ENCODE results near the gene TECPR1.

Gene TECPR1

GRCh38 chr7:98249106-98249505 is 2.9 kb downstream of the TECPR1 start:
- DNase-seq (ENCODE audit: low read depth), result no peak

DNA sequence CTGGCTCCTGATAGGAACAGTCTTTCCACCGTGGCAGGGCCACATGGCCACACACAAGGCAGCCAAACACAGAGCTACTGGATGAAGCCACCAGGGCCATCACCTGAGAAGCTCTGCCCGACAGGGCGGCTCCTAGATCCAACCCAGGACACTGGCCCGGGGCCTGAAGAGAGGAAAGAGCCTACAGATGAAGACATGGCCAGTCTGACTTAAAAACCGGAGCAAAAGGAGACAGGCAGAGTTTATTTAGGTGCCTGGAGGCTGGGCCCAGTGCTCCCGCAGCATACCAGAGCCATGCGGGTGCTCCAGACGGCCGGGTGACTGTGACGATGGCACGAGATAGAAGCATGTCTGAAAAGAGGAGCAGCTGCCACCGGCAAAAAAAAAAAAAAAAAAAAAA is 3.9 kb downstream of the TECPR1 start:
- DNase-seq (ENCODE audit: low read depth), result no peak

GRCh38 chr7:98244871-98245270 is 7.2 kb downstream of the TECPR1 start:
- no peak for DNase-seq (ENCODE audit: low read depth)

DNA sequence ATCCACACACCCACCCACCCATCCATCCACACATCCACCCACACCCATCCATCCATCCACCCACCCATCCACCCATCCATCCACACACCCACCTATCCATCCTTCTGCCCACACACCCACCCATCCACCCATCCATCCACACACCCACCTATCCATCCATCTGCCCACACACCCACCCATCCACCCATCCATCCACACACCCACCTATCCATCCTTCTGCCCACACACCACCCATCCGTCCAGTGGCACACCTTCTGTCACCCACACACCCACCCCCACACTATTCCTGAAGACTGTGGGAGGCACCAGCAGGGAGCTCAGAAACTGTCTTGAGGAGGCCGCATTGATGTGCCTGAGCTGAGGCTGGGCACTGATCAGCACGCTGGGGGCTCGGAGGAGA is 9.1 kb downstream of the TECPR1 start:
- no peak for DNase-seq (ENCODE audit: low read depth)

DNA sequence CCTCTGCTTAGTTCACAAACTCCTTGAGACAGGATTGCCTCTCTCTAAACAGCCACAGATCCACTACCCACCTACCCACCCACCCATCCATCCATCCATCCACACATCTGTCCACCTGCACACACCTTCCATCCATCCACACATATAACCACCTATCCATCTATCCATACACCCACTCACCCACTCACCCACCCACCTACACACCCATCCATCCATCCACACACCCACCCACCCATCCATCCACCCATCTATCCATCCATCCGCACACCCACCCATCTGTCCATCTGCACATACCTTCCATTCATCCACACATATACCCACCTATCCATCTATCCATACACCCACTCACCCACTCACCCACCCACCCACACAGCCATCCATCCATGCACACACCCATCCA is 9.7 kb downstream of the TECPR1 start:
- DNase-seq (ENCODE audit: low read depth), result no peak

- no peak for DNase-seq (ENCODE audit: low read depth)
These were observed 10.3 kb downstream of the TECPR1 start for GRCh38 chr7:98241674-98242241.

- no peak for DNase-seq (ENCODE audit: low read depth)
These were observed 10.9 kb downstream of the TECPR1 start for GRCh38 chr7:98240961-98241673.

- DNase-seq (ENCODE audit: low read depth), result no peak
These were observed 13.1 kb downstream of the TECPR1 start for GRCh38 chr7:98238976-98239375.

DNA sequence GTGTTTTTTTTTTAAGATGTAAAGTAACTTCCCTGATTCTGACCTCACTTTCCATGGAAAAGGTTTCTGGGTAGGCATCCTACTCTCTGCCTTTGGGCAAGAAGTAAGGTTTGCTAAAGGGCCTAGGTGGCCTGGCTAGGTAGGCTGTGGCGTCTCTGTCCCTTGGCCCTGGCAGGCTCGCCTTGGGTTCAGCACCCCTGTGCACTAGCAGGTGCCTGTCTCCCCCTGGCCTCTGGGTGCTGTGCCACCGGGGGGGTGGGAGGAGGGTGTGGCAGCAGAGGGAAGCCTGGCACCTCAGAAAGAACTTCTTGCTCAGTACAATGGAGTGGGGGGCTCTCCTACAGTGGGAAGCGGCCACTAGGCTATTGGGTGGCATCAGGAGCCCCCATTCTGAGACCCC is 14.0 kb downstream of the TECPR1 start:
- DNase-seq (ENCODE audit: low read depth), result no peak

DNA sequence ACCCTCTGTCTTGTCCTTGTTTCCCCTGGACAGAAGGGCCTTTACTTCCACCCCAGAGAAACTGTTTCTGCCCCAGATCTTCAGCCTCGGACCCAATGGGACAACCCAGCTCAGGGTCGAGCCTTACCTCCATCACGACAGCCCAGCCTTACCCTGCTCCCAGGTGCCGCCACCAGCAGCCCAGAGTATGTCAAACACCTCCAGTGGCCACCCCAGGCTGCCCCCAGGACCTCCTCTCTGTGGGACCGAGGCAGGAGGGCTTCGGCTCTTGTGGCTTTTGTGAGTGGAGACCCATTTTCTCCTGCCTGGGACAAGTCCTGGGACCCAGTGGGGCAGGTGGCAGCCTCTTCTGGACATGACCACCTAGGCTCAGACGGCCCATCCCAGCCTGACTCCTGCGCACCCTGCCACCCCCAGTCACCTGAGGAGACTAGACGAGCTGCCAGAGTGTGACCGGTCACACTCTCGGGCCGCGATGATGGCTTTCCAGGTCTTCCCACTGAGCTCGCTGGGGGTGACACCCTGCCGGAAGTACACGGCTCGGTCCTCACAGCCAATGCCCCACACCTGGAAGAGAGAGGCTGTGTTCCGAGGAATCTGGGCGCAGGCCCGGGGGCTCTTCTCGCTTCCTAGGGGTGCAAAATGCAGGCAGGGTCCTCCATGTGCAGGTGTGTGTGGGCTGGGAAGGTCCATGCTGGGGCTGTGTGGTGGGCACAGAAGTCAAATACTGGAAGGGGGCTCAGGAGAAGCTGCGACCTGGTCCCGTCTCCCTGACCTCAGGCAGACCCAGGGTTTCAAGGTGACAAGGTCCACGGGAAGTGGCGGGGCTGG is 15.5 kb downstream of the TECPR1 start:
- DNase-seq (ENCODE audit: low read depth), result no peak

GRCh38 chr7:98235901-98236300 is 16.1 kb downstream of the TECPR1 start:
- no peak for DNase-seq (ENCODE audit: low read depth)

DNA sequence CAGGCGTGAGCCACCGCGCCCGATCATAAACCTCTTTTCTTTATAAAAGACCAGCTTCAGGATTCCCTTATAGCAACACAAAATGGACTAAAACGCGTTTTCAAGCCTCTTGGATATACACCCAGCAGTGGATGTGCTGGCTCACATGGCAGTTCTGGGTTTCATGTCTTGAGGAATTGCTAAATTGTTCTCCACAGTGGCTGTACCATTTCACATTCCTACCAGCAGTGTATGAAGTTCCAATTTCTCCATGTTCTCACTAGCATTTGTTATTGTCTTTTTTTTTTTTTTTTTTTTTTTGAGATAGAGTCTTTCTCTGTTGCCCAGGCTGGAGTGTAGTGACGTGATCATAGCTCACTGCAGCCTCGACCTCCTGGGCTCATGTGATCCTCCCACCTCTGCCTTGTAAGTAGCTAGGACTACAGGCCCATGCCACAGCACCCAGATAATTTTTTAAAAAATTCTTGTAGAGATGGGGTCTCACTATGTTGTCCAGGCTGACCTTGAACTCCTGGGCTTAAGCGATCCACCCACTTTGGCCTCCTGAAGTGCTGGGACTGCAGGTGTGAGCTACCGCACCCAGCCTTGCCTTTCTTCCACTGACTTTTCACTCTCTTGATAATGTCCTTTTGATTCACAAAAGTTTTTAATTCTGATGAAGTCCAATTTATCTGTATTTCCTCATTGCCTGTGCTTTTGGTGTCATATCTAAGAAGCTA is 17.4 kb downstream of the TECPR1 start:
- no peak for DNase-seq (ENCODE audit: low read depth)

DNA sequence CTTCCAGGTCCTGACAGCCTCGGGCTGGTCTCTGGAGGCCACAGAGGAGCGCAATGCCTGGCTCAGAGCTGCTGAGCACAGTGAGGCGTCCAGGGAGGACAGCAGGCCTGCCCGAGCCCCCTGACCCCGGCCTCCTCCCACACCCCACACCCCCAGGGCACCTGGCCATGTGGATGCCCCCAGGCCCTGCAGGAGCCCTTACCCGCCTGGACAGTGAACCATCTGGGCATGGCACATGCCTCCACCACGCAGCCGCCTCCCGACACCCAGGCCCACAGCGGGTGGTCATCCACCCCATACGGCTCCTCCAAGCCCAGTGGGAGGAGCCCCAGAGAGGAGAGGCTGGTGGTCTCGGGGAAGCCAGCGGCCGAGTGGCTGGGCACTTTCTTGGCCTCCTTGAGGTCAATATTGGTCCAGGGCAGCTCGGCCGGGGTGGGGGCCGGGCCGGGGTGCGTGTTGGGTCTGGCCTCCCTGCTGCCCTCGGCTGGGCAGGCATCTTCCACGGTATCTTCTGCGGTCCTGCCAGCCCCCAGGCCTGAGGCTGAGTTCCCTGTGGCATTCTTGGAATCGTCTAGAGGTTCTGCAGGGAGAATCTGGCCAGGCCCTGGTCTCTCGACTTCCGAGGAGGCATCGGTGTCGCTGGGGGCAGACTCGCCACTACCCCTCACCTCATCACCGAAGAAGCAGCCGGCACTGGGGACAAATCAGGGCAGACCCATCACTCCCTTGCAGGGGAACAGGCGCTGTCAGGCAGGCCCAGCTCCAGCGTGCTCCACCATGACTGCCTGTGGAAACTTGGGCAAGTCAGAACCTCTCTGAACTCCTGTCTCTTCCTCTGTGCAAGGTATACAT is 18.6 kb downstream of the TECPR1 start:
- DNase-seq (ENCODE audit: low read depth), result no peak

DNA sequence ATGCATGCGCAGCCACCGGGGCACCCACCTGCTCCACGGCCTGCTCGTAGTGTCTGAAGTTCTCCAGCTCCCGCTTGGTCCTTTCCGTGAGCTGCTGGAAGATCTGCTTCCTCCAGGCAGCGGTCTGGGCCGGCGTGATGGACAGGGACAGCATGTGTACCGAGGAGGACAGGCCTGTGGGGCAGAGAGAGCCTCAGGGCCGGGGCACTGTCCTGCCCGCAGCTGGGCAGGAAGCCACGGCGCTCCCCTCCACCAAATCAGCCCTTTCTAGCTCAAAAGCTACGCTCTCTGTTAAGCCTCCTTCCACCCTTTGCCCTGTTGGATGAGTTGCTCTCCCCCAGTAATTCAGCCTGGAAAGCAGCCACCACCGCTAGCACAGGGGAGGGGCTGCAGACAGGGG is 19.2 kb downstream of the TECPR1 start:
- DNase-seq (ENCODE audit: low read depth), result no peak

DNA sequence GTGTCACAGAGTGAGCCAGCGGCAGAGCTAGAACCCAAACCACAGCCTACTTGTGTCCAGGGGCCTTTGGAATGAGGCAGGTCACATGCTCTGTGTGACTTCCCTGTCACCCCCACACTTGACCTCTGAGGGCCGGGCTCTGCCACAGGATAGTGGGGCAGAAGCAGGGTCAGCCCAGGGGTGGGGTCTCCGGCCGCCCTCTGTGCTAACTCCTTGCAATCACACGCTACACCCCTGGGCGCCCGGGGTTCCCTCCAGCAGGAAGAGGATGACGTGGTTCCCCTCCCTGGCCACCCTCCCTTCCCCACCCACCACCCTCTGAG is 19.8 kb downstream of the TECPR1 start:
- DNase-seq (ENCODE audit: low read depth), result no peak

GRCh38 chr7:98231493-98232262 is 20.4 kb downstream of the TECPR1 start:
- no peak for DNase-seq (ENCODE audit: low read depth)

GRCh38 chr7:98230746-98231471 is 21.1 kb downstream of the TECPR1 start:
- no peak for DNase-seq (ENCODE audit: low read depth)

DNA sequence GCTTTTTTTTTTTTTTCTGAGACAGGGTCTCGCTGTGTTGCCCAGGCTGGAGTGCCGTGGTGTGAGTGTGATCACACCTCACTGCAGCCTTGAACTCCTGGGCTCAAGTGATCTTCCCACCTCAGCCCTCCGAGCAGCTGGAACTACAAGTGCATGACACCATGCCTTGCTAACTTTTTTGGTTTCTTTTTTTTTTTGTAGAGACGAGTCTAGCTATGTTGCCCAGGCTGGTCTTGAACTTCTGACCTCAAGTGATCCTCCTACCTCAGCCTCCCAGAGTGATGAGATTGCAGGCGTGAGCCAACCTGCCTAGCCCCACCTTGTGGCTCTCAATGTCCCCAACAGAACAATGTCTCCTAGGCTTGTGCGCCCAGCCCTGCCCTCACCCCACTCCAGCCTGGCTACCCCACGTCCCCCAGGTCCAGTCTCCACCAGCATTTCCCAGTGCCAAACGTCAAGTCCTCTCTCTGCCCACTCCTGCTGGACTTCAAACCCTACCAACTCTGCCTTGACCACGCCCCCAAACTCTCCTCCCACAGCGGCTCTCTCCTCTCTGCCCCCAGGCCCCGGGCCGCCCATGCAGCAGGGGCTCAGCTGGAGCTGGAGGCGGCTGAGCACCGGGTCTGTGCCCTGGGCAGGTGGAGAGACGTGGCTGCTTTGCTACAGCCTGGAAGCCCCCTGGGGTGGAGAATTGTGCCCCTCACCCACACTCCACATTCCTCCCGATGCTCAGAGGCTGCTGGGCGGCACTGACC is 21.9 kb downstream of the TECPR1 start:
- DNase-seq (ENCODE audit: low read depth), result no peak

DNA sequence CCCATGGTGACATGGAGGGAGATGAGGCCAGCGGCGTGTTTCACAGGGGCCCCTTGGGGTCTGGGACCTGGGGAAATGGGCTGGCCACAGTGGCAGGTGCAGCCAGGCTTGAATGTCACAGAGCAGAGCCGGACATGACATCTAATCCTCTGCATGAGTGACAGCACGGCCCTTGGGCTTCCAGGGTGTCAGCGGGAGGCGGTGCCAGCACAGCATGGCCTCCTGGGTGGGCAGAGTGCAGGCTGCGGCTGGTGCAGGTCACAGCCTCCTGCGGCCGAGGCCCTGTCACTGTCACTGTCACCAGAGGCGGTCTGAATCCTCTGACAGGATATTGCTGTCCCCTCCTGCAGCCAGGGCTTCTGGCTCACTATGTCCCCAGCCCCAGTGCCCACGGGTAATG is 22.6 kb downstream of the TECPR1 start:
- no peak for DNase-seq (ENCODE audit: low read depth)

DNA sequence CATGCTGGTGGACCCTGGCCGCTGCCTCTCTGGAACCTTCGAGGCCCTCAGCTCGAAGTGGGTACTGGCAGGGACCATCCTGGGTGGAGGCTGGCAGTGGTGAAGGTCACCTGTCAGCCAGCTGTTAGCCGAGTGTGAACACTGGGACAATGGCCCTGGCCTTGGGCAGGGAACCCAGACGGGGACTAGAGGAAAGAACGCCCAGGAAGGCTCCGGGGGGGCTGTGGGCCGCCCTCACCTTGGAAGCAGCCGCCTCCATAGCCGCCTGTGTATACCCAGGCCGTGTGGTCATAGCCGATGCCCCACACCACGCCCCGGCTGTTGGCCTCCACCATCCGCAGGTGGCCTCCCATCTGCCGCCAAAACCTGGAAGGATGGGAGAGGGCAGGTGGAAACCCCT is 23.2 kb downstream of the TECPR1 start:
- no peak for DNase-seq (ENCODE audit: low read depth)
